Measurements from ENCODE around the gene SHROOM3.

The SHROOM3 gene

DNA sequence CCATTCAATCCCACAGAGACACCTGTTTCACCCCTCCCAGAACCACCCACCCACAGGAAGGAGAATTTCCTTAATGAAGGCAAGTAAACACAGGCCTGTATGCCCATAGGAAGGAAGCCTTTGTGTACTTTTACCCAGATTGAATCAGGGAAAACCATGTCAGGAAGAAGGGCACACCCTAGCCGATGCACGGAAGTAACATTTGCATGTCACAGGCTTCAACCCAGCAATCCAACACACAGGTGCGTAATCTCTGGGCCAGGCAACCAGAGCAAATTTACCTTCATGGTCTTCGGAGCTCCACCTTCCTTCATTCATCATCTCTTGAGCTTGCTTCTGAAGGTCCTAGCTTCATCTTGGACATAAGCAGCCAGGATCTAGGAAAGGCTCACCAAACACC lies 206.3 kb downstream of the SHROOM3 start:
- Histone ChIP-seq H2BK12ac (ENCODE audit: low read length in 2 of 2) (no peak overlapping the region), H3K9ac (ENCODE audit: low read length) (no peak overlapping the region), H3K23ac (ENCODE audit: low read length in 2 of 2) (no peak overlapping the region), H3K14ac (ENCODE audit: low read length in 2 of 2) (no peak overlapping the region), H2AFZ (ENCODE audit: low read depth, low read length) (no peak overlapping the region), H2BK15ac (ENCODE audit: low read depth, poor library complexity, severe bottlenecking) (no peak overlapping the region), H3K4ac (ENCODE audit: low read depth in 1 of 2, low read length in 2 of 2) (no peak overlapping the region), H3K27ac (ENCODE audit: low read length, poor library complexity, severe bottlenecking) (no peak overlapping the region), H3K9me3 (ENCODE audit: control insufficient read depth, low read length) (no peaks in the 10 kb centered on the region), H2BK120ac (ENCODE audit: low read depth, low read length) (no peak overlapping the region), H4K91ac (ENCODE audit: low read length) (no peak overlapping the region), H4K8ac (ENCODE audit: low read length) (no peak overlapping the region), H3K4me1 (ENCODE audit: control insufficient read depth, insufficient read depth, low read depth, low read length) (peaks cover 3% of the 10 kb centered on the region), H3K27me3 (ENCODE audit: control insufficient read depth in 1 of 2, insufficient read depth in 1 of 2, low read length in 2 of 2) (no peaks in the 10 kb centered on the region), H3K4me3 (ENCODE audit: insufficient read depth in 1 of 2, low read depth in 1 of 2, low read length in 2 of 2) (no peak overlapping the region), H3K18ac (ENCODE audit: low read depth in 1 of 2, low read length in 2 of 2) (no peak overlapping the region), H3K79me1 (replicated peaks; ENCODE audit: low read length, poor library complexity, severe bottlenecking) (no peaks in the 10 kb centered on the region), H2AK5ac (ENCODE audit: low read length, severe bottlenecking) (no peak overlapping the region), H2BK5ac (ENCODE audit: low read depth, low read length, poor library complexity, severe bottlenecking) (no peak overlapping the region), H3K4me2 (ENCODE audit: low read length, poor library complexity, severe bottlenecking) (no peak overlapping the region), H3K36me3 (ENCODE audit: control insufficient read depth in 1 of 2, insufficient read depth in 2 of 2, low read depth in 1 of 2, low read length in 2 of 2) (peaks cover 0 to 3% of the 10 kb centered on the region in 2 experiments)
- no peak for DNase-seq
- 95% methylated on average over 4 of the region's 4 CpGs for WGBS

- Histone ChIP-seq H3K4me3 (ENCODE audit: insufficient read depth in 1 of 2, low read depth in 1 of 2, low read length in 2 of 2) (no peak overlapping the region), H2BK120ac (ENCODE audit: low read depth, low read length) (no peak overlapping the region), H3K27me3 (ENCODE audit: control insufficient read depth in 1 of 2, insufficient read depth in 1 of 2, low read length in 2 of 2) (no peaks in the 10 kb centered on the region), H2BK5ac (ENCODE audit: low read depth, low read length, poor library complexity, severe bottlenecking) (no peak overlapping the region), H4K8ac (ENCODE audit: low read length) (no peak overlapping the region), H3K23ac (ENCODE audit: low read length in 2 of 2) (no peak overlapping the region), H3K4me1 (ENCODE audit: control insufficient read depth, insufficient read depth, low read depth, low read length) (peaks cover 3% of the 10 kb centered on the region), H3K79me1 (replicated peaks; ENCODE audit: low read length, poor library complexity, severe bottlenecking) (no peaks in the 10 kb centered on the region), H2AFZ (ENCODE audit: low read depth, low read length) (no peak overlapping the region), H3K4ac (ENCODE audit: low read depth in 1 of 2, low read length in 2 of 2) (no peak overlapping the region), H3K9ac (ENCODE audit: low read length) (no peak overlapping the region), H3K27ac (ENCODE audit: low read length, poor library complexity, severe bottlenecking) (no peak overlapping the region), H2BK15ac (ENCODE audit: low read depth, poor library complexity, severe bottlenecking) (no peak overlapping the region), H2AK5ac (ENCODE audit: low read length, severe bottlenecking) (no peak overlapping the region), H3K18ac (ENCODE audit: low read depth in 1 of 2, low read length in 2 of 2) (no peak overlapping the region), H3K14ac (ENCODE audit: low read length in 2 of 2) (no peak overlapping the region), H3K9me3 (ENCODE audit: control insufficient read depth, low read length) (no peaks in the 10 kb centered on the region), H2BK12ac (ENCODE audit: low read length in 2 of 2) (no peak overlapping the region), H3K4me2 (ENCODE audit: low read length, poor library complexity, severe bottlenecking) (no peak overlapping the region), H3K36me3 (ENCODE audit: control insufficient read depth in 1 of 2, insufficient read depth in 2 of 2, low read depth in 1 of 2, low read length in 2 of 2) (peaks cover 0 to 3% of the 10 kb centered on the region in 2 experiments), H4K91ac (ENCODE audit: low read length) (no peak overlapping the region)
- DNase-seq: no peak
- WGBS: 100% methylated on average over 2 of the region's 2 CpGs
These were observed 206.7 kb downstream of the SHROOM3 start for GRCh38 chr4:76641758-76642157.

GRCh38 chr4:76644831-76645485 lies 209.9 kb downstream of the SHROOM3 start:
- H3K23ac ChIP-seq (ENCODE audit: low read length in 2 of 2): no peak overlapping the region
- peak overlapping the region; percentile 71 for H2BK120ac ChIP-seq (ENCODE audit: low read depth, low read length)
- peak overlapping the region in 1 of 2 experiments; percentile 57 for H3K14ac ChIP-seq (ENCODE audit: low read length in 2 of 2)
- peaks cover 2% of the 10 kb centered on the region for H3K4me1 ChIP-seq (ENCODE audit: control insufficient read depth, insufficient read depth, low read depth, low read length)
- no peaks in the 10 kb centered on the region for H3K27me3 ChIP-seq (ENCODE audit: control insufficient read depth in 1 of 2, insufficient read depth in 1 of 2, low read length in 2 of 2)
- no peak overlapping the region for H3K4me2 ChIP-seq (ENCODE audit: low read length, poor library complexity, severe bottlenecking)
- H3K4ac ChIP-seq (ENCODE audit: low read depth in 1 of 2, low read length in 2 of 2): peak overlapping the region in 1 of 2 experiments; percentile 4
- peak overlapping the region; percentile 77 for H4K91ac ChIP-seq (ENCODE audit: low read length)
- DNase-seq: no peak
- WGBS: 76% methylated on average over 7 of the region's 8 CpGs
- H3K4me3 ChIP-seq (ENCODE audit: insufficient read depth in 1 of 2, low read depth in 1 of 2, low read length in 2 of 2): no peak overlapping the region
- no peak overlapping the region for H2BK5ac ChIP-seq (ENCODE audit: low read depth, low read length, poor library complexity, severe bottlenecking)
- H2BK12ac ChIP-seq (ENCODE audit: low read length in 2 of 2): peak overlapping the region; percentile 46 to 88
- H3K9me3 ChIP-seq (ENCODE audit: control insufficient read depth, low read length): no peaks in the 10 kb centered on the region
- H2AK5ac ChIP-seq (ENCODE audit: low read length, severe bottlenecking): peak overlapping the region; percentile 6
- H3K79me1 ChIP-seq (replicated peaks; ENCODE audit: low read length, poor library complexity, severe bottlenecking): no peaks in the 10 kb centered on the region
- H4K8ac ChIP-seq (ENCODE audit: low read length): peak overlapping the region; percentile 35
- H3K36me3 ChIP-seq (ENCODE audit: control insufficient read depth in 1 of 2, insufficient read depth in 2 of 2, low read depth in 1 of 2, low read length in 2 of 2): peaks cover 0 to 3% of the 10 kb centered on the region in 2 experiments
- H2AFZ ChIP-seq (ENCODE audit: low read depth, low read length): no peak overlapping the region
- no peak overlapping the region for H2BK15ac ChIP-seq (ENCODE audit: low read depth, poor library complexity, severe bottlenecking)
- peak overlapping the region; percentile 45 to 46 for H3K18ac ChIP-seq (ENCODE audit: low read depth in 1 of 2, low read length in 2 of 2)
- no peak overlapping the region for H3K9ac ChIP-seq (ENCODE audit: low read length)
- no peak overlapping the region for H3K27ac ChIP-seq (ENCODE audit: low read length, poor library complexity, severe bottlenecking)

DNA sequence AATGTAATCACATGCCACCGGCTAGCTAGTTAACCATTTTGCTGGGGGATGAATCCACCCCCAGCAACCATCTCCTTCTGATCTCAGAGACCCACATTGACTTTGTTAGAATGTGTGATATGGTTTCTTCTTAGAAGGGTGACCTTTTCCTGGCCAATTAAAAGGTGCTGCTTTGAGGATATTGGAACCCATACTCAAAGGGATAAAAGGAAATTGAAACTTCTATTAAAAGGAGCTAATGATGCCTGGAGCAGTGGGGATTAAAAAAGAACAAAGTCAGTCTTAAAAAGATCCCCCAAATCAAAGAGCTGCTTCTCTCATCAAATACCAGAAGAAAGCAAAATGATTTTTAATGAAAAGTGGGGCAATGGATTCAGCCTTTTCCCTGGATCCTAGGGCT lies 214.1 kb downstream of the SHROOM3 start:
- WGBS: no CpG with 5 or more reads among the region's 1 CpG
- H3K27me3 ChIP-seq (ENCODE audit: control insufficient read depth in 1 of 2, insufficient read depth in 1 of 2, low read length in 2 of 2): no peaks in the 10 kb centered on the region
- H3K23ac ChIP-seq (ENCODE audit: low read length in 2 of 2): no peak overlapping the region
- no peak overlapping the region for H4K91ac ChIP-seq (ENCODE audit: low read length)
- no peak overlapping the region for H2AK5ac ChIP-seq (ENCODE audit: low read length, severe bottlenecking)
- H3K36me3 ChIP-seq (ENCODE audit: control insufficient read depth in 1 of 2, insufficient read depth in 2 of 2, low read depth in 1 of 2, low read length in 2 of 2): peaks cover 0 to 3% of the 10 kb centered on the region in 2 experiments
- H3K9me3 ChIP-seq (ENCODE audit: control insufficient read depth, low read length): no peaks in the 10 kb centered on the region
- H3K4me2 ChIP-seq (ENCODE audit: low read length, poor library complexity, severe bottlenecking): no peak overlapping the region
- H3K9ac ChIP-seq (ENCODE audit: low read length): no peak overlapping the region
- DNase-seq: no peak
- no peak overlapping the region for H3K18ac ChIP-seq (ENCODE audit: low read depth in 1 of 2, low read length in 2 of 2)
- no peaks in the 10 kb centered on the region for H3K79me1 ChIP-seq (replicated peaks; ENCODE audit: low read length, poor library complexity, severe bottlenecking)
- H4K8ac ChIP-seq (ENCODE audit: low read length): no peak overlapping the region
- H2BK12ac ChIP-seq (ENCODE audit: low read length in 2 of 2): no peak overlapping the region
- peaks cover 2% of the 10 kb centered on the region for H3K4me1 ChIP-seq (ENCODE audit: control insufficient read depth, insufficient read depth, low read depth, low read length)
- H2BK5ac ChIP-seq (ENCODE audit: low read depth, low read length, poor library complexity, severe bottlenecking): no peak overlapping the region
- no peak overlapping the region for H2BK15ac ChIP-seq (ENCODE audit: low read depth, poor library complexity, severe bottlenecking)
- no peak overlapping the region for H3K4me3 ChIP-seq (ENCODE audit: insufficient read depth in 1 of 2, low read depth in 1 of 2, low read length in 2 of 2)
- no peak overlapping the region for H3K4ac ChIP-seq (ENCODE audit: low read depth in 1 of 2, low read length in 2 of 2)
- no peak overlapping the region for H3K14ac ChIP-seq (ENCODE audit: low read length in 2 of 2)
- H2AFZ ChIP-seq (ENCODE audit: low read depth, low read length): no peak overlapping the region
- no peak overlapping the region for H2BK120ac ChIP-seq (ENCODE audit: low read depth, low read length)
- H3K27ac ChIP-seq (ENCODE audit: low read length, poor library complexity, severe bottlenecking): no peak overlapping the region
